ENCODE data around the gene CPEB4. TPM values are rescaled to one million over a fixed set of nuclear protein-coding genes. Genes with fewer than 3 reads are reported as not detected.

The CPEB4 gene
- total RNA-seq, 4 donors from 2014 or later: 43.3 to 60.6 (median 52.4) TPM

DNA sequence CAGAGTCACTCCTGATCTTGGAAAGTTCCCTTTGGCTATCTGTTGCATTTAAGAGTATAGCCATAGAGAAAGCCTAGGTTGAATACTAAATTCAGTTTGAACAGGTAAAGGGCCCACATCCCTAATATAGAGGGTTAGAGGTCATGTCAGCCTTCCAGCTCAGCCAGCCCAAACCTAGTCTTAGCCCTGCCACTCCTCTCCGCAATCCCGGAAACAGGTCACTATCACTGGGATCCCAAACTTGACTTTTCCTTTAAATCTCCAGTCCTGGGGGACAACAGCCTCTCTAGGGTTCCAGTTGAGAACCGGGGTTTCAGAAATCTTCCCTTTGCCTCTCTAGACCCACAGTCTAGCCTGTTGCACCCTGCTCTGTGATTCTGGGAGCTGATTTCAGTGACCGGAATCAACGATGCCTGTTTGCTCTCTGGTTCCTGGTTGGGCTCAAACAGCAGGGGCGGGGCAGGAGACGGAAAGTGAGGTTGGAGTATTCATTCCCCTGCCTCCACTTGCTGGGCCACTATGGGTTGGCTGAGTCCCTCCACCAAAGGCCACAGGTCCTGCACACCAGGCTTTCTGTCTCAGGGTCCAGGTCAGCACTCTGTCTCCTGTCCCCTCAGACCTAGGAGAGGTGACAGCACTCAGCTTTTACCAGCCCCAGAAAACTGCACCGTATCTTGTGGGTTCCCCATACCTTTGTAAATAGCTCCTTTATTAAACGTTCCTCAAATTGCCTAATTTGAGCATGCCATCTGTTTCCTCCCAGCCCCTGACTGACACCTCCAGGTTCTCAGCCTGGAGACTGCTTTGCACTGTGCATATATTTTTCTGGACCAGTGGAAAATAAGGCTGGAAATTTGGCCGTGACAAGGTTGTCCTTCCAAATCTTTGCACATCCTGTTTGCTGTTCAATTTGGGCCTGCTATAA is 23.8 kb upstream of the CPEB4 start:
- TF ChIP-seq EP300 (IDR thresholded peaks at IDR 0.05): no peak
- TF ChIP-seq, protein P1, sequence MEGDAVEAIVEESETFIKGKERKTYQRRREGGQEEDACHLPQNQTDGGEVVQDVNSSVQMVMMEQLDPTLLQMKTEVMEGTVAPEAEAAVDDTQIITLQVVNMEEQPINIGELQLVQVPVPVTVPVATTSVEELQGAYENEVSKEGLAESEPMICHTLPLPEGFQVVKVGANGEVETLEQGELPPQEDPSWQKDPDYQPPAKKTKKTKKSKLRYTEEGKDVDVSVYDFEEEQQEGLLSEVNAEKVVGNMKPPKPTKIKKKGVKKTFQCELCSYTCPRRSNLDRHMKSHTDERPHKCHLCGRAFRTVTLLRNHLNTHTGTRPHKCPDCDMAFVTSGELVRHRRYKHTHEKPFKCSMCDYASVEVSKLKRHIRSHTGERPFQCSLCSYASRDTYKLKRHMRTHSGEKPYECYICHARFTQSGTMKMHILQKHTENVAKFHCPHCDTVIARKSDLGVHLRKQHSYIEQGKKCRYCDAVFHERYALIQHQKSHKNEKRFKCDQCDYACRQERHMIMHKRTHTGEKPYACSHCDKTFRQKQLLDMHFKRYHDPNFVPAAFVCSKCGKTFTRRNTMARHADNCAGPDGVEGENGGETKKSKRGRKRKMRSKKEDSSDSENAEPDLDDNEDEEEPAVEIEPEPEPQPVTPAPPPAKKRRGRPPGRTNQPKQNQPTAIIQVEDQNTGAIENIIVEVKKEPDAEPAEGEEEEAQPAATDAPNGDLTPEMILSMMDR (IDR thresholded peaks at IDR 0.05): no peak
- no peak for TF ChIP-seq POLR2AphosphoS5 (IDR thresholded peaks at IDR 0.05)
- TF ChIP-seq POLR2A (IDR thresholded peaks at IDR 0.05): no peak
- Histone ChIP-seq H3K4me3 (no peak overlapping the region), H3K9me3 (no peaks in the 10 kb centered on the region), H3K4me1 (no peaks in the 10 kb centered on the region), H3K27me3 (no peaks in the 10 kb centered on the region), H3K36me3 (no peaks in the 10 kb centered on the region), H3K27ac (no peak overlapping the region)
- ATAC-seq: no peak
- WGBS, 2 donors (ENCODE audit: low coverage in 1 of 2): 50 to 91% methylated on average over 6 to 7 of the region's 10 CpGs

DNA sequence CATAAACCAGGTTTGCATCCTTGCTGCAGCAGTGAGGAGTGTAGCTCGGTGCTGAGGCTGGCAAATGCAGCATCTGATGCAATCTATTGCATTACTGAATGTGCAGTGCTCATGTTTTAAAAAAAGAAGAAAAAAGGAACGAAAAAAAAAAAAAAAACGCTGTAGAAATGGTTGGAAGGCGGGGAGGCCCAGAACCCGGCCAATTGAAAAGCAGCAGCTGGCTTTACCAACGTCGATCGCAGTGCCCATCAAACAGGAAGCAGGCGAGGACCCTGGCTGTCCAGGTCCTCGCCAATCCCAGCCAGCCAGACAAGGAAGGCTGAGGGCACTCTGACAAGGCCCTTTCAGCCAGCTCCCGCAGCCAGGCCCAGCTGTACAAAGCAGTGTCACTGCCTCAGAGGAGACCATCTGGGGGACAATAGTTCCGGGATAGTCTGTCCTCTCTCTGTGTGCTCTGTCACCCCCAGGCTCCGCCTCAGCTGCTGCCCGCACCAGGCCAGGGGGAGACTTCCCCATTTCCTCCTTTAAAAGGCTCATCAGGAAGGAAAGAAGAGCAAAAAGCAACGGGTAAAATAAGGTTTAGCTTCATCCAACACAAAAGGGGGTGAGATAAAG is 21.8 kb upstream of the CPEB4 start:
- peak; percentile 49 for ATAC-seq
- no peaks in the 10 kb centered on the region for H3K27me3 ChIP-seq
- H3K4me3 ChIP-seq: no peak overlapping the region
- H3K27ac ChIP-seq: peak overlapping the region in 2 of 4 donors; percentile 39 to 52
- TF ChIP-seq, protein P1 (IDR thresholded peaks at IDR 0.05): no peak
- no peak for TF ChIP-seq POLR2A (IDR thresholded peaks at IDR 0.05)
- TF ChIP-seq POLR2AphosphoS5 (IDR thresholded peaks at IDR 0.05): no peak
- TF ChIP-seq EP300 (IDR thresholded peaks at IDR 0.05): no peak
- no peaks in the 10 kb centered on the region for H3K4me1 ChIP-seq
- WGBS, 2 donors (ENCODE audit: low coverage in 1 of 2): 66 to 67% methylated on average over 4 to 11 of the region's 15 CpGs
- no peaks in the 10 kb centered on the region for H3K9me3 ChIP-seq
- no peaks in the 10 kb centered on the region for H3K36me3 ChIP-seq

DNA sequence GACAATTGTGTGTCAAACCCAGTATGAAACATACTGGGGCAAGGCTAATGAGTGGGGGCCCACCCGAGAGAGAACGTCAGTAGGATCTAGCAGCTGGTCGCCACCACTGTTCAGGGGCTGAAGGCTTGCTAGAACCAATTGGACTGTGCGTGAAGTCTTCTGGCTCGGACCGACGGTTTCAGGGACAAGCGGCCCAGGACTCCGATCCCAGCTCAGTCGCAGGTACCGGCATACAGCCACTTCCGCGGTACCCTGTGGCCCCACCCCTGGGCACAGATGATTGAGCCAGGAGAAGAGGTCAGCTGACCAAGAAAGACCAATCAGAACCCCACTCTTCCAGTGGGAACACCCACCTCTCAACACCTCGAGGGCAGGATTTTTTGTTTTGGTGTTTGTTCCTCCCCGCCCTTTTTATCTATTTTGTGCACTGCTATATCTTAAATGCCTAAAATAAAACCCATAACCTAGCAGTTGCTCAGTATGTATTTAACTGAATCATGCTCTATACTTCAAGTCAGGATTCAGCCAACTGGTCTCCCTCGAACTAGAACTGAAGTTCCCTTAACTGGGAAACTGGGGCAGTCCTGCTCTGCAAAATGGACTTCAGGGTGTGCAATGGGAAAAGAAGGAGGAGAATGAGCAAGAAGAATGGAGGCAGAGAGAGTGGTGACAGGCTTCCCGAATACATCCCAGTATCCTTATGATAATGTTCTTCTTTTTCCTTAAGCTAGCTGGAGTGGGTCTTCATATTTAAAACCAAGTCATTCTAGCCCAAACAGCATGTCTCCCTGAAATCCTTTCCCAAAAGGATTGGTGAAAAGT is 21.1 kb upstream of the CPEB4 start:
- no peak overlapping the region for H3K4me3 ChIP-seq
- no peaks in the 10 kb centered on the region for H3K36me3 ChIP-seq
- no peaks in the 10 kb centered on the region for H3K27me3 ChIP-seq
- 97% methylated on average over 10 to 14 of the region's 17 CpGs for WGBS, 2 donors (ENCODE audit: low coverage in 1 of 2)
- no peaks in the 10 kb centered on the region for H3K4me1 ChIP-seq
- TF ChIP-seq POLR2AphosphoS5 (IDR thresholded peaks at IDR 0.05) (no peak), EP300 (IDR thresholded peaks at IDR 0.05) (no peak), POLR2A (IDR thresholded peaks at IDR 0.05) (no peak)
- TF ChIP-seq, protein P1 (IDR thresholded peaks at IDR 0.05): no peak
- H3K9me3 ChIP-seq: no peaks in the 10 kb centered on the region
- ATAC-seq: no peak
- H3K27ac ChIP-seq: peak overlapping the region in 1 of 4 donors; percentile 52

DNA sequence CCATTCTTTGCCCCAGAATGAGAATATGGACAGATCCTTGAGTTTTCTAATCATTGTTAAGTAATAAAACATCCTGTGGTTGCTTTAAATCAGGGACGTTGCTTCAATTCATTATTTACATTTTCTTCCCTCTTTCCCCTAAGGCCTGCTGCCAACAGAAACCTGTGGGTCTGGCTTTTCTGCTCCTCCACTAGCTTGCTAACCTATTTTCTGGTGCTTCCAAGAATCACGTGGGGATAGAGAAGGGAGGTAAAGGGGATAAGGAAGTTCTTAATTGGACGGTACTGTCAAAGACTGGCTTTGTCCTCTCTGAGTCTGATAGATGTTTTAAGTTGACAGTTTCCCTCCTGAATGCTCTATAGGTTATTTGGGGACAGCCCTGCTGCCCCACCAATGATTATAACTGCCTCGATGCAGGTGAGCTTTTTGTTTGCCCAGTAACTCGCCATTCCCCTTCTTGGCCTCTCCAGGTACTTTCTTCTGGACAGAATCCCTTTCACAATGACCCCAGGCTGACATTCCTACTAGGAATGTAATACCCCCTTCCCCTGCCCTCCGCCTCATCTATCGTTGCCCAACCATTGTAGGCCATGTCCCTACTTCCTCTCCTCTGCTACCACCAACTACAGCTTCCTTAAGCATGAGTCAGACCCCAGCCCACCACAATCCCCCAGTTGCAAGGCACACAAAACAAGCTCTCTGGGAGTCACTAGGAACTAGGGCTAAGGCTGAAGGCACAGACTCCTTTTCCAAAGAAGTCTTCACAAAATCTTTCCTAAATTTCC is 19.9 kb upstream of the CPEB4 start:
- Histone ChIP-seq H3K27ac (no peak overlapping the region), H3K36me3 (no peaks in the 10 kb centered on the region), H3K4me3 (no peak overlapping the region), H3K27me3 (no peaks in the 10 kb centered on the region), H3K4me1 (no peaks in the 10 kb centered on the region), H3K9me3 (no peaks in the 10 kb centered on the region)
- WGBS, 2 donors (ENCODE audit: low coverage in 1 of 2): 58 to 60% methylated on average over 4 to 7 of the region's 7 CpGs
- ATAC-seq: no peak
- TF ChIP-seq EP300 (IDR thresholded peaks at IDR 0.05) (no peak), POLR2AphosphoS5 (IDR thresholded peaks at IDR 0.05) (no peak)
- TF ChIP-seq, protein P1 (IDR thresholded peaks at IDR 0.05): no peak

Data from gastroesophageal sphincter (tissue), 4 donors.